Measurements from ENCODE around the gene HELZ2. TPM values are rescaled to one million over a fixed set of nuclear protein-coding genes. Genes with fewer than 3 reads are reported as not detected.
A peak's percentile ranks its signal among the peaks of the same experiment; 100 is the strongest.

HELZ2 gene
- total RNA-seq, 1 experiment from 2014 or later, result 27.9 TPM

DNA sequence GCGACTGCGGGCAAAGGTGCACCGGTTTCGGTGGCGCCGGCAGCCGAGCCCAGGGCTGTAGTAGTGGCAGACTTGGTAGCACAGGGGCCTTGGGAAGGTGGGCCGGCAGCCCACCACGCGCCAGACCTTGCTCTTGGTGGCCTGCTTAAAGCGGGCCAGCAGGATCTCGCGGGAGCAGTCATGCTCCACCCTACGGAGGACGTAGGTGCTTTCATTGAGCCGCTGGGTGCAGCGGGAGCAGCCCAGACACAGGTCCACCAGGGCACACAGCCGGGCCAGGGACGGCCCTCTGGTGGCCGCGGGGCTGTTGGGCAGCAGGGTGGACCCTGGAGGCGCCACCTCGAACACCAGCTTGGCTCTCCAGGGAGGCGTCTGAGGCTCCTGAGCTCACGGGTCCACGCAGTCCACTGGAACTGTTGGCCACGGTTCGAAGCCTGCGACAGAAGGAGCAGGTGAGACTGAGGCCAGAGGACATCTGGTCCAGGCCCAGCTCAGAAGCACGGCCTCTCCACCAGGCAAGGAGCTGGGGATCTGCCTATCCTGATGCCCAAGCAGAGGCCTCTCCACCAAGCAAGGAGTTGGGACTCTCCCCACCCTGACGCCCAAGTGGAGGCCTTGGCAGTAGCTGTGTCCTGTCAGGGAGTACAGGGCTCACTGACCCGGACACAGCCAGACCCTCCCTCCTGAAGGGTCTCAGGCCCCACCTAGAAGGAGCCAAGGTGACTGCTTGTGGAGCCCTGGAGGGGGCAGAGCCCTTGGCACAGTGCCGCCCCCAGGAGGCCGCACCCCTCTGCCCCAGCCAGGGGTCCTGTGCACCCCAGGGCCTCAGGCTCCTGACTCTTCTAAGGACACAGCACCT is 1.0 kb downstream of the HELZ2 start:
- TF ChIP-seq, protein P1, sequence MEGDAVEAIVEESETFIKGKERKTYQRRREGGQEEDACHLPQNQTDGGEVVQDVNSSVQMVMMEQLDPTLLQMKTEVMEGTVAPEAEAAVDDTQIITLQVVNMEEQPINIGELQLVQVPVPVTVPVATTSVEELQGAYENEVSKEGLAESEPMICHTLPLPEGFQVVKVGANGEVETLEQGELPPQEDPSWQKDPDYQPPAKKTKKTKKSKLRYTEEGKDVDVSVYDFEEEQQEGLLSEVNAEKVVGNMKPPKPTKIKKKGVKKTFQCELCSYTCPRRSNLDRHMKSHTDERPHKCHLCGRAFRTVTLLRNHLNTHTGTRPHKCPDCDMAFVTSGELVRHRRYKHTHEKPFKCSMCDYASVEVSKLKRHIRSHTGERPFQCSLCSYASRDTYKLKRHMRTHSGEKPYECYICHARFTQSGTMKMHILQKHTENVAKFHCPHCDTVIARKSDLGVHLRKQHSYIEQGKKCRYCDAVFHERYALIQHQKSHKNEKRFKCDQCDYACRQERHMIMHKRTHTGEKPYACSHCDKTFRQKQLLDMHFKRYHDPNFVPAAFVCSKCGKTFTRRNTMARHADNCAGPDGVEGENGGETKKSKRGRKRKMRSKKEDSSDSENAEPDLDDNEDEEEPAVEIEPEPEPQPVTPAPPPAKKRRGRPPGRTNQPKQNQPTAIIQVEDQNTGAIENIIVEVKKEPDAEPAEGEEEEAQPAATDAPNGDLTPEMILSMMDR (conservative IDR thresholded peaks at IDR 0.05), result peak; percentile 44
- peak; percentile 55 for DNase-seq

More for the DNA sequence above, 1.0 kb downstream of the HELZ2 start:
- Histone ChIP-seq H3K4ac (ENCODE audit: low read depth, low read length) (no peak overlapping the region), H4K20me1 (ENCODE audit: control insufficient read depth, insufficient read depth, insufficient read length) (no peaks in the 10 kb centered on the region), H2BK120ac (ENCODE audit: low read depth, low read length, poor library complexity, severe bottlenecking) (no peak overlapping the region), H3K4me2 (ENCODE audit: insufficient read depth, insufficient read length, low read length) (peak overlapping the region; percentile 72), H4K5ac (ENCODE audit: insufficient read length, low read depth, low read length) (no peak overlapping the region), H3K23ac (ENCODE audit: insufficient read length, low read depth, low read length) (no peak overlapping the region), H2BK12ac (ENCODE audit: insufficient read length, low read depth, low read length) (no peak overlapping the region), H3K79me1 (ENCODE audit: insufficient read depth, low read depth, low read length, poor library complexity, severe bottlenecking) (no peaks in the 10 kb centered on the region), H3K27ac (ENCODE audit: insufficient read length, low read depth, low read length) (no peak overlapping the region), H3K9ac (ENCODE audit: extremely low read depth, insufficient read length, low read length) (no peak overlapping the region), H3K9me3 (ENCODE audit: control insufficient read depth, low read depth, low read length) (no peaks in the 10 kb centered on the region), H3K56ac (ENCODE audit: insufficient read length, low read depth, low read length) (no peak overlapping the region), H3T11ph (ENCODE audit: low read length) (no peak overlapping the region), H3K18ac (ENCODE audit: insufficient read length, low read depth, low read length) (no peak overlapping the region), H2BK5ac (ENCODE audit: insufficient read length, low read length) (no peak overlapping the region), H4K8ac (replicated peaks; ENCODE audit: insufficient read length, low read depth, low read length) (no peak overlapping the region), H4K91ac (ENCODE audit: insufficient read length, low read depth, low read length) (no peak overlapping the region), H3K79me2 (ENCODE audit: insufficient read depth, low read length) (no peaks in the 10 kb centered on the region), H2BK15ac (ENCODE audit: low read depth, low read length) (no peak overlapping the region), H3K27me3 (ENCODE audit: insufficient read depth, low read length) (no peaks in the 10 kb centered on the region), H3K14ac (ENCODE audit: insufficient read depth, low read length) (no peak overlapping the region), H3K4me1 (ENCODE audit: insufficient read depth, low read length) (no peaks in the 10 kb centered on the region), H3K23me2 (ENCODE audit: insufficient read length, low read depth, low read length, poor library complexity, severe bottlenecking) (peaks cover 4% of the 10 kb centered on the region), H2AK5ac (ENCODE audit: insufficient read length, low read length) (no peak overlapping the region), H2BK20ac (ENCODE audit: low read depth, low read length, poor library complexity, severe bottlenecking) (no peak overlapping the region), H2AFZ (ENCODE audit: low read length) (no peak overlapping the region)
- H3K4me1 Mint-ChIP-seq, result peaks cover 4 to 10% of the 10 kb centered on the region in 2 experiments; a peak in 3 of 4 replicates
- no peaks in the 10 kb centered on the region for H3K36me3 Mint-ChIP-seq (ENCODE audit: insufficient read depth in 1 of 3, low read depth in 3 of 3)
- no peaks in the 10 kb centered on the region; the same call in 1 of the 2 replicates for H3K27me3 Mint-ChIP-seq (ENCODE audit: low read depth)
- peak overlapping the region; percentile 73 to 87 for H3K4me3 Mint-ChIP-seq
- no peaks in the 10 kb centered on the region for H3K9me3 Mint-ChIP-seq
- no peak overlapping the region for H3K27ac Mint-ChIP-seq
- WGBS (ENCODE audit: extremely low coverage, insufficient read length, low lambda C conversion rate), result no CpG with 5 or more reads among the region's 34 CpGs
